ENCODE results near the gene CCDC120. TPM values are rescaled to one million over a fixed set of nuclear protein-coding genes. Genes with fewer than 3 reads are reported as not detected.
A peak's percentile ranks its signal among the peaks of the same experiment; 100 is the strongest.

Gene CCDC120
- total and polyA plus RNA-seq, 9 of the 15 experiments (the other 6 are each of a cell fraction or from before 2014, with no cell fraction given) = 0.13 to 3.6 (median 0.54) TPM

- TF ChIP-seq ZBTB40 (IDR thresholded peaks at IDR 0.05) (no peak), ZBTB40 (CRISPR knock-in tag; IDR thresholded peaks at IDR 0.05) (no peak), ZNF24 (IDR thresholded peaks at IDR 0.05) (peak; percentile 18; the same call in 1 of the 2 replicates), MYBL2 (IDR thresholded peaks at IDR 0.05; ENCODE audit: low read depth) (no peak), MYBL2 (CRISPR knock-in tag; IDR thresholded peaks at IDR 0.05; ENCODE audit: borderline replicate concordance) (no peak), BCOR (IDR thresholded peaks at IDR 0.05) (peak; percentile 36; the same call in 1 of the 2 replicates), CHD7 (IDR thresholded peaks at IDR 0.05; ENCODE audit: low read depth, low read length) (no peak), L3MBTL2 (IDR thresholded peaks at IDR 0.05) (peak; percentile 33; the same call in 1 of the 2 replicates)
These were observed 14.9 kb upstream of the CCDC120 start (continued) for GRCh38 chrX:49043987-49044281.
